ENCODE results near the gene LSM6.

GRCh38 chr4:146178126-146178525, 2.6 kb downstream of the LSM6 start:
- TF ChIP-seq POLR2A (IDR thresholded peaks at IDR 0.05) = no peak
- no peak for TF ChIP-seq CTCF (IDR thresholded peaks at IDR 0.05)
- TF ChIP-seq EP300 (IDR thresholded peaks at IDR 0.05) = no peak
